Glutamatergic neuron (in vitro differentiated cells): ENCODE results near the gene TMED6. TPM values are rescaled to one million over a fixed set of nuclear protein-coding genes. Genes with fewer than 3 reads are reported as not detected.

ENCODE experiments used
- DNase-seq: peaks from one replicate; pipeline ENCODE4 v3.0.0; 2022
- H3K27ac Mint-ChIP-seq: one replicate; pipeline ENCODE4 v1.8.0; 2020; ENCODE audit warnings: mild to moderate bottlenecking, mixed read lengths, inconsistent platforms; ENCODE audit not compliant: unreplicated experiment
- H3K27me3 Mint-ChIP-seq: one replicate; pipeline ENCODE4 v1.8.0; 2020; ENCODE audit warnings: mild to moderate bottlenecking, moderate library complexity, mixed read lengths, inconsistent platforms; ENCODE audit not compliant: unreplicated experiment
- H3K36me3 Mint-ChIP-seq: one replicate; pipeline ENCODE4 v1.8.0; 2020; ENCODE audit warnings: mild to moderate bottlenecking, mixed read lengths, inconsistent platforms; ENCODE audit not compliant: unreplicated experiment
- H3K4me1 Mint-ChIP-seq: one replicate; pipeline ENCODE4 v1.8.0; 2020; ENCODE audit warnings: mild to moderate bottlenecking, low read depth, mixed read lengths, inconsistent platforms; ENCODE audit not compliant: unreplicated experiment
- H3K4me3 Mint-ChIP-seq: one replicate; pipeline ENCODE4 v1.8.0; 2020; ENCODE audit warnings: mild to moderate bottlenecking, mixed read lengths, inconsistent platforms; ENCODE audit not compliant: unreplicated experiment
- H3K9me3 Mint-ChIP-seq: one replicate; pipeline ENCODE4 v1.8.0; 2020; ENCODE audit warnings: mild to moderate bottlenecking, moderate library complexity, mixed read lengths, inconsistent platforms; ENCODE audit not compliant: unreplicated experiment
- total RNA-seq: library from RNA; stranded (reverse); fragmentation: NEBNext Ultra II Directional; extraction: Animal tissue kit (Norgen Biotek cat#: 25700); gene quantifications from one replicate; pipeline ENCODE4 v1.2.1, GENCODE V29; 2021; ENCODE audit not compliant: unreplicated experiment
- TF ChIP-seq, protein P1 (sequence below): fragments of 200-600 bp; sonication (generic); IDR thresholded peaks from one replicate; pipeline ENCODE4 v1.5.0; 2021; ENCODE audit not compliant: partially characterized antibody, unreplicated experiment

Gene TMED6
- total RNA-seq, 1 donor from 2014 or later = not detected

DNA sequence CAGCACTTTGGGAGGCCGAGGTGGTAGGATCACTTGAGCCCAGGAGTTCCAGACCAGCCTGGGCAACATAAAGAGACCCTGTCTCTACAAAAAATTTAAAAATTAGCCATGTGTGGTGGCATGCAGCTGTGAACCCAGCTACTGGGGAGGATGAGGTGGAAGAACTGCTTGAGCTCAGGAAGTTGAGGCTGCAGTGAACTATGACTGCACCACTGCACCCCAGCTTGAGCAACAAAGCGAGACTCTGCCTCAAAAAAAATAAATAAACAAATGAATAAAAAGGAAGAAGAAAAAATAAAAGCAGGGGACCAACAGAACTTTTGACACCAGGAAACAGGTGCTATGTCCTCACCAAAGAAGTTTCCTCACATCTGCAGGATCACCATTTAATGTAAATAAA, 20.0 kb upstream of the TMED6 start:
- DNase-seq = no peak
- Mint-ChIP-seq H3K4me3 (no peak overlapping the region), H3K36me3 (no peaks in the 10 kb centered on the region), H3K27me3 (no peaks in the 10 kb centered on the region), H3K4me1 (no peaks in the 10 kb centered on the region), H3K27ac (no peak overlapping the region), H3K9me3 (no peaks in the 10 kb centered on the region)
- TF ChIP-seq, protein P1, sequence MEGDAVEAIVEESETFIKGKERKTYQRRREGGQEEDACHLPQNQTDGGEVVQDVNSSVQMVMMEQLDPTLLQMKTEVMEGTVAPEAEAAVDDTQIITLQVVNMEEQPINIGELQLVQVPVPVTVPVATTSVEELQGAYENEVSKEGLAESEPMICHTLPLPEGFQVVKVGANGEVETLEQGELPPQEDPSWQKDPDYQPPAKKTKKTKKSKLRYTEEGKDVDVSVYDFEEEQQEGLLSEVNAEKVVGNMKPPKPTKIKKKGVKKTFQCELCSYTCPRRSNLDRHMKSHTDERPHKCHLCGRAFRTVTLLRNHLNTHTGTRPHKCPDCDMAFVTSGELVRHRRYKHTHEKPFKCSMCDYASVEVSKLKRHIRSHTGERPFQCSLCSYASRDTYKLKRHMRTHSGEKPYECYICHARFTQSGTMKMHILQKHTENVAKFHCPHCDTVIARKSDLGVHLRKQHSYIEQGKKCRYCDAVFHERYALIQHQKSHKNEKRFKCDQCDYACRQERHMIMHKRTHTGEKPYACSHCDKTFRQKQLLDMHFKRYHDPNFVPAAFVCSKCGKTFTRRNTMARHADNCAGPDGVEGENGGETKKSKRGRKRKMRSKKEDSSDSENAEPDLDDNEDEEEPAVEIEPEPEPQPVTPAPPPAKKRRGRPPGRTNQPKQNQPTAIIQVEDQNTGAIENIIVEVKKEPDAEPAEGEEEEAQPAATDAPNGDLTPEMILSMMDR = no peak

DNA sequence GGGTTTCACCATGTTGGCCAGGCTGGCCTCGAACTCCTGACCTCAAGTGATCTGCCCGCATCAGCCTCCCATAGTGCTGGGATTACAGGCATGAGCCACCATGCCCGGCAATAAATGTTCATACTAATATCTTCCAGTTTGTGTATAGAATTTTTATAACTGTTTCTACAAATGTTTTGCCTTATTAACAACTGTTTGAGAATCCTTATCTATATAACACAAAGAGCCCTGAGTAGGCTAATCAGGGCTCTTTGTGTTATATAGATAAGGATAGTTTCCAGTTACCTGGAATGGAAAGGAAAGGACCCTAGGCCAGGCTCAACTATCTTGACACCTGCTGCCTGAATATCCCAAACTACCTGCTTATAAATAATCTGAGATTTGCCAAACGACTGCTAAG, 17.3 kb upstream of the TMED6 start:
- TF ChIP-seq, protein P1 = no peak
- H3K4me1 Mint-ChIP-seq = no peaks in the 10 kb centered on the region
- H3K27ac Mint-ChIP-seq = no peak overlapping the region
- H3K27me3 Mint-ChIP-seq = no peaks in the 10 kb centered on the region
- DNase-seq = no peak
- H3K9me3 Mint-ChIP-seq = no peaks in the 10 kb centered on the region
- no peak overlapping the region for H3K4me3 Mint-ChIP-seq
- H3K36me3 Mint-ChIP-seq = no peaks in the 10 kb centered on the region

DNA sequence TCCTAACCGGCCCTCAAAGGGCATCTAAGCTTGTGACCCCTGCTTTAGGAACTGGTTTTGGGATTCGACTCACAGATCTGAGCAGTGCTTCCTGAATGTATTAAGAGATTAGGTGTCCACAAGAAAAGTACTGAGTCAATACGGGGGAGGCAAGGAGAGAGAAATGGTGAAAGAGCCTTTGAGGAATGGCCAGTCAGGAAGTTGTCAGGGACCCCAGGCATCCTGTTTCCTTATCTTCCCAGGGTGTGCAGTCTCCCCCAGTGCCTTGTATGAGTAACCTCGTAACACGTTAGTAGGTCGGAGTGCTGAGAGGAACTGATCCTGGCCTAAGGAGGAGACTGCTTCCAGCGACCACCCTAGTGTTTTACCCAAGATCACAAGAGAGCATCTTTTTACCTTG, 16.4 kb upstream of the TMED6 start:
- TF ChIP-seq, protein P1 = no peak
- no peaks in the 10 kb centered on the region for H3K27me3 Mint-ChIP-seq
- no peaks in the 10 kb centered on the region for H3K4me1 Mint-ChIP-seq
- H3K27ac Mint-ChIP-seq = no peak overlapping the region
- H3K4me3 Mint-ChIP-seq = no peak overlapping the region
- H3K36me3 Mint-ChIP-seq = no peaks in the 10 kb centered on the region
- no peaks in the 10 kb centered on the region for H3K9me3 Mint-ChIP-seq
- DNase-seq = no peak

DNA sequence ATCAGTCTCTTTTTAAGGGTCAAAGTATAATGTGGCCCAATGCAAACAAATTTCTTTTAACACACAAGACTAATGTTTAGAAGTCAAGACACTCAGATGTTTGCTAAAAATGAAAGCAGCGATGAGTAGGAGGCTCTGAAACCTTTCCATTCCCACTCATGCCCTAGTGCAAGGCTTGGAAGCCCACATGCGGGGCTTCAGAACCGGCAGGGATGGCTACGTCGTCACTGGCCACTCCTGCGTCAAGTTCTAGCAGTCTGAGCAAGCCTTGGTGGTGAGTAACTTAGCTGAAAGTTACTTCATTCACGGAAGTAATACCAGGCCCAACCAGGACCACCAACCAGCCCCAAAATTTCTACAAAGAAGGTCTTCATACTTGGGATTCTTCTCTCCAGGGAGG, 14.8 kb upstream of the TMED6 start:
- Mint-ChIP-seq H3K27me3 (peaks cover 3% of the 10 kb centered on the region), H3K9me3 (no peaks in the 10 kb centered on the region), H3K4me3 (no peak overlapping the region), H3K27ac (no peak overlapping the region), H3K36me3 (no peaks in the 10 kb centered on the region), H3K4me1 (no peaks in the 10 kb centered on the region)
- no peak for DNase-seq
- TF ChIP-seq, protein P1 = no peak

DNA sequence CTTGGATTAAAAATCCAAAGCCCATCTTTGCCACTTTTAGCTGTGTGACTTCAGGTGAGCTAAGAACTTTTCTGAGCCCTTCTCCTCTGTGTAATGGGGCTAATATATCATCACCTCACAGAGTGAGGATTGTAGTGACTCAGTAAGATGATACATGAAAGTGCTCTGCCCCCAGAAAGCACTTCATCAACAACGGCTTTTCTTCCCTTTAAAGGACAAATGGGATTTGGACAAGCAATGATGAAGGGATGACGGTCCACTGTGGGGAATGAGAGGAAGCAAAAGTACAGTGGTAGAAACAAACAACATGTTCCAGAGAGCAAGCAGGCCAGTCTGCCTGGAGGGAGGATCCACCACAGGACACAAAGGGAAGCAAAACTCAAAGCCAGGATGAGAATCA, 14.3 kb upstream of the TMED6 start:
- H3K9me3 Mint-ChIP-seq = no peaks in the 10 kb centered on the region
- DNase-seq = no peak
- no peak overlapping the region for H3K4me3 Mint-ChIP-seq
- no peak overlapping the region for H3K27ac Mint-ChIP-seq
- H3K27me3 Mint-ChIP-seq = peaks cover 3% of the 10 kb centered on the region
- TF ChIP-seq, protein P1 = no peak
- H3K4me1 Mint-ChIP-seq = no peaks in the 10 kb centered on the region
- no peaks in the 10 kb centered on the region for H3K36me3 Mint-ChIP-seq
